GM18511 (cell line): ENCODE results near the gene PTBP2.

Source experiments
- ATAC-seq: cut with Tn5 transposase; IDR thresholded peaks from one replicate; pipeline ENCODE4 v1.9.1; 2021; ENCODE audit warnings: mild to moderate bottlenecking, moderate library complexity; ENCODE audit not compliant: unreplicated experiment

Gene PTBP2

GRCh38 chr1:96820107-96820506 lies 98.5 kb downstream of the PTBP2 start:
- no peak for ATAC-seq

- ATAC-seq: no peak
These were observed 99.1 kb downstream of the PTBP2 start for GRCh38 chr1:96820671-96821070.

- ATAC-seq: no peak
These were observed 103.6 kb downstream of the PTBP2 start for GRCh38 chr1:96825231-96825630.

- no peak for ATAC-seq
These were observed 104.5 kb downstream of the PTBP2 start for GRCh38 chr1:96825950-96826576.

- ATAC-seq: no peak
These were observed 111.8 kb downstream of the PTBP2 start for GRCh38 chr1:96833376-96833775.

- ATAC-seq: no peak
These were observed 113.4 kb downstream of the PTBP2 start for GRCh38 chr1:96834986-96835385.

- no peak for ATAC-seq
These were observed 115.6 kb downstream of the PTBP2 start for GRCh38 chr1:96837057-96837780.

GRCh38 chr1:96837781-96838216 lies 116.2 kb downstream of the PTBP2 start:
- ATAC-seq: no peak

GRCh38 chr1:96840396-96840795 lies 118.8 kb downstream of the PTBP2 start:
- ATAC-seq: no peak

GRCh38 chr1:96842215-96842614 lies 120.6 kb downstream of the PTBP2 start:
- no peak for ATAC-seq

- no peak for ATAC-seq
These were observed 121.6 kb downstream of the PTBP2 start for GRCh38 chr1:96843196-96843595.

GRCh38 chr1:96843601-96844000 lies 122.0 kb downstream of the PTBP2 start:
- no peak for ATAC-seq

- ATAC-seq: peak; percentile 81
These were observed 123.9 kb downstream of the PTBP2 start for GRCh38 chr1:96845464-96845863.

- ATAC-seq: no peak
These were observed 140.3 kb downstream of the PTBP2 start for GRCh38 chr1:96861836-96862235.

- no peak for ATAC-seq
These were observed 141.9 kb downstream of the PTBP2 start for GRCh38 chr1:96863449-96863848.
